Testis (tissue), 2 donors: ENCODE data around the gene STX3.

Source experiments
- POLR2A ChIP-seq: fragments of 450-650 bp; IDR thresholded peaks from one replicate; pipeline ENCODE4 v1.6.1; 2017; ENCODE audit warnings: antibody characterized with exemption, mild to moderate bottlenecking, moderate library complexity
- TF ChIP-seq, protein P1 (sequence below), 3 experiments: fragments of 450-650 bp in 2 of 3; fragments of 200-600 bp in 1 of 3; sonication (generic) in 1 of 3; IDR thresholded peaks; one replicate each; pipeline ENCODE4 v1.5.1; 2016 to 2019; ENCODE audit warnings: antibody characterized with exemption in 3 of 3, mild to moderate bottlenecking in 2 of 3, moderate library complexity in 1 of 3

DNA sequence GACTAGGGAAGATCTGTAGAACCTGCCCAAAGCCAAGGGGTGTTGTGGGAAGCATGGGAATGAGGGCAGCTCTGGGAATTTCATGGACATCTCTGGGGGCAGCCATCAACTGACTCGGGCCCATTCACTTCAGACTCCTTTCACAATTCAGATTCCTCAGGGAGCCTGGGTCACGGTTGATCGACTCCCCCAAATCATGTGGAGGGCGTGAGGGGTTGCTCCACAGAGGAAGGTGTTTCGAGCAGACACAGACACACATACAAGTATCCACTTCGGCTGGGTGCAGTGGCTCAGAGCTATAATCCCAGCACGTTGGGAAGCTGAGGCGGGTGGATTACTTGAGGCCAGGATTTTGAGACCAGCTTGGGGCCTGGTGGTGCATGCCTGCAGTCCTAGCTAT, 15.7 kb downstream of the STX3 start:
- TF ChIP-seq, protein P1, sequence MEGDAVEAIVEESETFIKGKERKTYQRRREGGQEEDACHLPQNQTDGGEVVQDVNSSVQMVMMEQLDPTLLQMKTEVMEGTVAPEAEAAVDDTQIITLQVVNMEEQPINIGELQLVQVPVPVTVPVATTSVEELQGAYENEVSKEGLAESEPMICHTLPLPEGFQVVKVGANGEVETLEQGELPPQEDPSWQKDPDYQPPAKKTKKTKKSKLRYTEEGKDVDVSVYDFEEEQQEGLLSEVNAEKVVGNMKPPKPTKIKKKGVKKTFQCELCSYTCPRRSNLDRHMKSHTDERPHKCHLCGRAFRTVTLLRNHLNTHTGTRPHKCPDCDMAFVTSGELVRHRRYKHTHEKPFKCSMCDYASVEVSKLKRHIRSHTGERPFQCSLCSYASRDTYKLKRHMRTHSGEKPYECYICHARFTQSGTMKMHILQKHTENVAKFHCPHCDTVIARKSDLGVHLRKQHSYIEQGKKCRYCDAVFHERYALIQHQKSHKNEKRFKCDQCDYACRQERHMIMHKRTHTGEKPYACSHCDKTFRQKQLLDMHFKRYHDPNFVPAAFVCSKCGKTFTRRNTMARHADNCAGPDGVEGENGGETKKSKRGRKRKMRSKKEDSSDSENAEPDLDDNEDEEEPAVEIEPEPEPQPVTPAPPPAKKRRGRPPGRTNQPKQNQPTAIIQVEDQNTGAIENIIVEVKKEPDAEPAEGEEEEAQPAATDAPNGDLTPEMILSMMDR (IDR thresholded peaks at IDR 0.05) = no peak
- no peak for TF ChIP-seq POLR2A
